HepG2 (cell line): Measurements from ENCODE around the gene CARMIL3. TPM values are rescaled to one million over a fixed set of nuclear protein-coding genes. Genes with fewer than 3 reads are reported as not detected.
A peak's percentile ranks its signal among the peaks of the same experiment; 100 is the strongest.

Experiments
- AKNA ChIP-seq: sonication (generic); formaldehyde crosslinking; IDR thresholded peaks from 2 replicates; pipeline ENCODE4 v1.4.0; 2020; ENCODE audit warnings: missing genetic modification reagents, borderline replicate concordance
- ARID2 ChIP-seq: sonication (generic); formaldehyde crosslinking; IDR thresholded peaks from 2 replicates; pipeline ENCODE4 v1.8.1; 2022; ENCODE audit warnings: mild to moderate bottlenecking, missing genetic modification reagents, borderline replicate concordance
- DMAP1 ChIP-seq: IDR thresholded peaks from 2 replicates; pipeline ENCODE4 v1.6.1; 2016
- FOSL1 ChIP-seq: sonication (generic); formaldehyde crosslinking; IDR thresholded peaks from 2 replicates; pipeline ENCODE4 v1.9.0; 2021; ENCODE audit warnings: missing genetic modification reagents, borderline replicate concordance
- FOXO4 ChIP-seq: sonication (generic); formaldehyde crosslinking; conservative IDR thresholded peaks from 2 replicates; pipeline ENCODE4 v1.8.1; 2023; ENCODE audit warnings: missing genetic modification reagents
- HOXA3 ChIP-seq: sonication (generic); formaldehyde crosslinking; IDR thresholded peaks from 2 replicates; pipeline ENCODE4 v1.5.0; 2020; ENCODE audit warnings: missing genetic modification reagents
- MED8 ChIP-seq: sonication (generic); formaldehyde crosslinking; IDR thresholded peaks from 2 replicates; pipeline ENCODE4 v1.8.1; 2023; ENCODE audit warnings: mild to moderate bottlenecking, missing genetic modification reagents; ENCODE audit not compliant: insufficient replicate concordance
- NFYC ChIP-seq: IDR thresholded peaks from 2 replicates; pipeline ENCODE4 v1.6.1; 2016; ENCODE audit warnings: missing genetic modification reagents, missing compliant biosample characterization
- SNAPC2 ChIP-seq: sonication (generic); formaldehyde crosslinking; IDR thresholded peaks from 2 replicates; pipeline ENCODE4 v1.8.1; 2022; ENCODE audit warnings: mild to moderate bottlenecking, missing genetic modification reagents
- XBP1 ChIP-seq: sonication (generic); formaldehyde crosslinking; IDR thresholded peaks from 2 replicates; pipeline ENCODE4 v1.5.0; 2020; ENCODE audit warnings: missing genetic modification reagents
- ZNF232 ChIP-seq: sonication (generic); formaldehyde crosslinking; IDR thresholded peaks from 2 replicates; pipeline ENCODE4 v1.4.0; 2020; ENCODE audit warnings: missing genetic modification reagents, borderline replicate concordance
- ZNF75D ChIP-seq: sonication (generic); formaldehyde crosslinking; IDR thresholded peaks from 2 replicates; pipeline ENCODE4 v1.8.1; 2023; ENCODE audit warnings: missing genetic modification reagents, mild to moderate bottlenecking, borderline replicate concordance
- ZNF777 ChIP-seq: sonication (generic); formaldehyde crosslinking; IDR thresholded peaks from 2 replicates; pipeline ENCODE4 v1.4.0; 2020; ENCODE audit warnings: missing genetic modification reagents
- polyA plus RNA-seq, 8 experiments: library from polyadenylated mRNA; depleted of rRNA in 3 of 8; stranded (reverse) in 7 of 8; unstranded in 1 of 8; fragments of >200 nt; fragmentation: Illumina TruSeq in 4 of 8; extraction: Trizol in 4 of 8; gene quantifications; 2 replicates each; pipeline versions ENCODE4 v1.2.1 to v1.2.3, GENCODE V29; 2011 to 2016; ENCODE audit warnings: low read depth in 4 of 8, missing spikeins in 1 of 8, mixed read lengths in 1 of 8; ENCODE audit not compliant: insufficient read depth in 1 of 8
- total RNA-seq, 5 experiments: library from RNA; depleted of rRNA; stranded (reverse); fragments of >200 nt; fragmentation: Illumina TruSeq; extraction: Trizol; gene quantifications; 2 replicates each; pipeline ENCODE4 v1.2.3, GENCODE V29; 2016; ENCODE audit warnings: low read depth in 1 of 5
- TF ChIP-seq, protein P1 (sequence below), 2 experiments: sonication (generic) in 1 of 2; formaldehyde crosslinking in 1 of 2; IDR thresholded peaks; 2 replicates each; pipeline versions ENCODE4 v1.4.0 to v1.6.1; 2018 to 2020; ENCODE audit warnings: missing genetic modification reagents in 2 of 2, borderline replicate concordance in 1 of 2, low read depth in 1 of 2, mild to moderate bottlenecking in 1 of 2, missing biosample characterization in 1 of 2
- TF ChIP-seq, protein P2 (sequence below): sonication (generic); formaldehyde crosslinking; IDR thresholded peaks from 2 replicates; pipeline ENCODE4 v1.4.0; 2020; ENCODE audit warnings: mild to moderate bottlenecking, missing genetic modification reagents, borderline replicate concordance

Gene CARMIL3
- total and polyA plus RNA-seq, 2 of the 13 experiments (the other 11 are each of a cell fraction or from before 2014, with no cell fraction given) = 0.27 to 0.55 TPM

GRCh38 chr14:24074625-24075484, 23.0 kb downstream of the CARMIL3 start (continued):
- TF ChIP-seq HOXA3 (CRISPR knock-in tag) (peak; percentile 20; the same call in 1 of the 2 replicates), NFYC (CRISPR knock-in tag) (no peak), FOSL1 (CRISPR knock-in tag) (no peak), ZNF232 (0 out of 2 replicates have a peak, but pooled peaks have one; percentile 22), XBP1 (CRISPR knock-in tag) (no peak), MED8 (CRISPR knock-in tag) (no peak), DMAP1 (no peak), ARID2 (CRISPR knock-in tag) (no peak), AKNA (CRISPR knock-in tag) (no peak), SNAPC2 (CRISPR knock-in tag) (peak; percentile 73; the same call in 1 of the 2 replicates), ZNF75D (CRISPR knock-in tag) (no peak), FOXO4 (CRISPR knock-in tag) (no peak), ZNF777 (CRISPR knock-in tag) (no peak)
- TF ChIP-seq, protein P1, sequence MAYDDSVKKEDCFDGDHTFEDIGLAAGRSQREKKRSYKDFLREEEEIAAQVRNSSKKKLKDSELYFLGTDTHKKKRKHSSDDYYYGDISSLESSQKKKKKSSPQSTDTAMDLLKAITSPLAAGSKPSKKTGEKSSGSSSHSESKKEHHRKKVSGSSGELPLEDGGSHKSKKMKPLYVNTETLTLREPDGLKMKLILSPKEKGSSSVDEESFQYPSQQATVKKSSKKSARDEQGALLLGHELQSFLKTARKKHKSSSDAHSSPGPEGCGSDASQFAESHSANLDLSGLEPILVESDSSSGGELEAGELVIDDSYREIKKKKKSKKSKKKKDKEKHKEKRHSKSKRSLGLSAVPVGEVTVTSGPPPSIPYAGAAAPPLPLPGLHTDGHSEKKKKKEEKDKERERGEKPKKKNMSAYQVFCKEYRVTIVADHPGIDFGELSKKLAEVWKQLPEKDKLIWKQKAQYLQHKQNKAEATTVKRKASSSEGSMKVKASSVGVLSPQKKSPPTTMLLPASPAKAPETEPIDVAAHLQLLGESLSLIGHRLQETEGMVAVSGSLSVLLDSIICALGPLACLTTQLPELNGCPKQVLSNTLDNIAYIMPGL (CRISPR knock-in tag; IDR thresholded peaks at IDR 0.05; ENCODE audit: borderline replicate concordance in 1 of 2, low read depth in 1 of 2) = 0 out of 4 replicates have a peak, but pooled peaks of 1 of the 2 experiments have one; percentile 24
- TF ChIP-seq, protein P2, sequence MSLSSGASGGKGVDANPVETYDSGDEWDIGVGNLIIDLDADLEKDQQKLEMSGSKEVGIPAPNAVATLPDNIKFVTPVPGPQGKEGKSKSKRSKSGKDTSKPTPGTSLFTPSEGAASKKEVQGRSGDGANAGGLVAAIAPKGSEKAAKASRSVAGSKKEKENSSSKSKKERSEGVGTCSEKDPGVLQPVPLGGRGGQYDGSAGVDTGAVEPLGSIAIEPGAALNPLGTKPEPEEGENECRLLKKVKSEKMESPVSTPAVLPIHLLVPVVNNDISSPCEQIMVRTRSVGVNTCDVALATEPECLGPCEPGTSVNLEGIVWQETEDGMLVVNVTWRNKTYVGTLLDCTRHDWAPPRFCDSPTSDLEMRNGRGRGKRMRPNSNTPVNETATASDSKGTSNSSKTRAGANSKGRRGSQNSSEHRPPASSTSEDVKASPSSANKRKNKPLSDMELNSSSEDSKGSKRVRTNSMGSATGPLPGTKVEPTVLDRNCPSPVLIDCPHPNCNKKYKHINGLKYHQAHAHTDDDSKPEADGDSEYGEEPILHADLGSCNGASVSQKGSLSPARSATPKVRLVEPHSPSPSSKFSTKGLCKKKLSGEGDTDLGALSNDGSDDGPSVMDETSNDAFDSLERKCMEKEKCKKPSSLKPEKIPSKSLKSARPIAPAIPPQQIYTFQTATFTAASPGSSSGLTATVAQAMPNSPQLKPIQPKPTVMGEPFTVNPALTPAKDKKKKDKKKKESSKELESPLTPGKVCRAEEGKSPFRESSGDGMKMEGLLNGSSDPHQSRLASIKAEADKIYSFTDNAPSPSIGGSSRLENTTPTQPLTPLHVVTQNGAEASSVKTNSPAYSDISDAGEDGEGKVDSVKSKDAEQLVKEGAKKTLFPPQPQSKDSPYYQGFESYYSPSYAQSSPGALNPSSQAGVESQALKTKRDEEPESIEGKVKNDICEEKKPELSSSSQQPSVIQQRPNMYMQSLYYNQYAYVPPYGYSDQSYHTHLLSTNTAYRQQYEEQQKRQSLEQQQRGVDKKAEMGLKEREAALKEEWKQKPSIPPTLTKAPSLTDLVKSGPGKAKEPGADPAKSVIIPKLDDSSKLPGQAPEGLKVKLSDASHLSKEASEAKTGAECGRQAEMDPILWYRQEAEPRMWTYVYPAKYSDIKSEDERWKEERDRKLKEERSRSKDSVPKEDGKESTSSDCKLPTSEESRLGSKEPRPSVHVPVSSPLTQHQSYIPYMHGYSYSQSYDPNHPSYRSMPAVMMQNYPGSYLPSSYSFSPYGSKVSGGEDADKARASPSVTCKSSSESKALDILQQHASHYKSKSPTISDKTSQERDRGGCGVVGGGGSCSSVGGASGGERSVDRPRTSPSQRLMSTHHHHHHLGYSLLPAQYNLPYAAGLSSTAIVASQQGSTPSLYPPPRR (CRISPR knock-in tag) = no peak
